Peyer's patch (tissue), 4 donors: ENCODE measurements around the gene SLC66A3. TPM values are rescaled to one million over a fixed set of nuclear protein-coding genes. Genes with fewer than 3 reads are reported as not detected.

Experiments
- DNase-seq, 3 donors: peaks; one replicate each; pipeline ENCODE4 v3.0.0-alpha.2; 2017 to 2019
- H3K27ac ChIP-seq, 4 donors: fragments of 200-600 bp; sonication (generic); one replicate each; pipeline ENCODE4 v1.5.1; 2016 to 2019
- H3K27me3 ChIP-seq, 2 donors: fragments of 200-600 bp; sonication (generic); one replicate each; pipeline ENCODE4 v1.5.1; 2019
- H3K36me3 ChIP-seq, 3 donors: fragments of 200-600 bp; sonication (generic); one replicate each; pipeline ENCODE4 v1.5.1; 2016 to 2019
- H3K4me1 ChIP-seq, 4 donors: fragments of 200-600 bp; sonication (generic); one replicate each; pipeline ENCODE4 v1.5.1; 2016 to 2019
- H3K4me3 ChIP-seq, 4 donors: fragments of 200-600 bp; sonication (generic); 1 replicate in 3 of 4; 2 replicates in 1 of 4; pipeline ENCODE4 v1.5.1; 2016 to 2019; ENCODE audit warnings: mild to moderate bottlenecking in 1 of 4
- H3K9me3 ChIP-seq, 4 donors: fragments of 200-600 bp; sonication (generic); one replicate each; pipeline ENCODE4 v1.5.1; 2016 to 2019; ENCODE audit warnings: mild to moderate bottlenecking in 1 of 4
- CTCF ChIP-seq, 6 experiments: fragments of 450-650 bp in 4 of 6; fragments of 200-600 bp in 2 of 6; sonication (generic) in 1 of 6; IDR thresholded peaks; one replicate each; pipeline ENCODE4 v1.5.1; 2017 to 2019; ENCODE audit warnings: antibody characterized with exemption in 6 of 6, mild to moderate bottlenecking in 3 of 6, moderate library complexity in 1 of 6
- POLR2A ChIP-seq, 2 donors: fragments of 450-650 bp; IDR thresholded peaks; one replicate each; pipeline ENCODE4 v1.5.1; 2017; ENCODE audit warnings: antibody characterized with exemption in 2 of 2, mild to moderate bottlenecking in 2 of 2, moderate library complexity in 2 of 2
- total RNA-seq, 4 donors: library from RNA; depleted of rRNA; stranded (reverse); fragments of >200 nt; gene quantifications; one replicate each; pipeline ENCODE4 v1.1.0, GENCODE V29; 2016

Gene SLC66A3
- total RNA-seq, 4 donors from 2014 or later, result 18.4 to 53.6 (median 31.8) TPM

GRCh38 chr2:11213090-11213638 lies 57.9 kb downstream of the SLC66A3 start:
- Histone ChIP-seq H3K9me3 (no peaks in the 10 kb centered on the region), H3K36me3 (peaks cover 0 to 80% (median 0%) of the 10 kb centered on the region in 3 donors), H3K27me3 (no peaks in the 10 kb centered on the region), H3K4me1 (no peaks in the 10 kb centered on the region), H3K27ac (no peak overlapping the region), H3K4me3 (no peak overlapping the region)
- TF ChIP-seq POLR2A (IDR thresholded peaks at IDR 0.05) (no peak), CTCF (IDR thresholded peaks at IDR 0.05) (no peak)
- DNase-seq, result no peak

- TF ChIP-seq POLR2A (IDR thresholded peaks at IDR 0.05) (no peak), CTCF (IDR thresholded peaks at IDR 0.05) (no peak)
- DNase-seq, result no peak
- Histone ChIP-seq H3K4me3 (no peak overlapping the region), H3K27me3 (no peaks in the 10 kb centered on the region), H3K4me1 (no peaks in the 10 kb centered on the region), H3K36me3 (peaks cover 0 to 88% (median 0%) of the 10 kb centered on the region in 3 donors), H3K27ac (no peak overlapping the region), H3K9me3 (no peaks in the 10 kb centered on the region)
Measured at GRCh38 chr2:11213975-11214374, 58.7 kb downstream of the SLC66A3 start.

GRCh38 chr2:11214770-11215169 lies 59.5 kb downstream of the SLC66A3 start:
- no peak for DNase-seq
- no peak for TF ChIP-seq POLR2A (IDR thresholded peaks at IDR 0.05)
- no peak for TF ChIP-seq CTCF (IDR thresholded peaks at IDR 0.05)
- Histone ChIP-seq H3K9me3 (no peaks in the 10 kb centered on the region), H3K4me1 (no peaks in the 10 kb centered on the region), H3K27me3 (no peaks in the 10 kb centered on the region), H3K4me3 (no peak overlapping the region), H3K36me3 (peaks cover 0 to 86% (median 0%) of the 10 kb centered on the region in 3 donors), H3K27ac (no peak overlapping the region)

GRCh38 chr2:11215407-11215806 lies 60.1 kb downstream of the SLC66A3 start:
- peaks cover 0 to 87% (median 0%) of the 10 kb centered on the region in 3 donors for H3K36me3 ChIP-seq
- no peaks in the 10 kb centered on the region for H3K9me3 ChIP-seq
- no peak for TF ChIP-seq CTCF (IDR thresholded peaks at IDR 0.05)
- TF ChIP-seq POLR2A (IDR thresholded peaks at IDR 0.05), result no peak
- no peak overlapping the region for H3K4me3 ChIP-seq
- no peaks in the 10 kb centered on the region for H3K4me1 ChIP-seq
- H3K27ac ChIP-seq, result no peak overlapping the region
- no peak for DNase-seq
- H3K27me3 ChIP-seq, result no peaks in the 10 kb centered on the region

DNA sequence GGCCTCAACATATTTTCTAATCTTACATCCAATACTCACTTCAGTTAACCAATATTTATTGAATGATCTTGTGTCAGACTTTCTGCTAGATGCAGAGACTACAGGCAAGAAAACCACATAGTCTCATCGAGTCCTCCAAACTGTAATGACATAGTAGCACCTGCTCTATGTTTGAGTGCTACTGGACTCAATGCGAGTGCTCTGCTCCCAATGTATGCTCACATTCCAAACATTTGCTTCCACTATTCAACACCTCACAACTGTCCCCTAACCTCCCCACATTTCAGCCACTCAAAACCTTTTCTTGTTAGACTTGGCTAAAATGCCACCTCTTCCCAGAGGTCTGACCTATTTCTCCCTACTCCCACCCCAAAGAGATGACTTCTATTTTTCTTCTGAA lies 65.2 kb downstream of the SLC66A3 start:
- H3K9me3 ChIP-seq, result no peaks in the 10 kb centered on the region
- H3K27me3 ChIP-seq, result no peaks in the 10 kb centered on the region
- H3K4me1 ChIP-seq, result no peaks in the 10 kb centered on the region
- no peak for TF ChIP-seq CTCF (IDR thresholded peaks at IDR 0.05)
- TF ChIP-seq POLR2A (IDR thresholded peaks at IDR 0.05), result no peak
- no peak overlapping the region for H3K27ac ChIP-seq
- H3K4me3 ChIP-seq, result no peak overlapping the region
- H3K36me3 ChIP-seq, result peaks cover 0 to 57% (median 0%) of the 10 kb centered on the region in 3 donors
- no peak for DNase-seq

GRCh38 chr2:11222845-11223244 lies 67.6 kb downstream of the SLC66A3 start:
- TF ChIP-seq CTCF (IDR thresholded peaks at IDR 0.05) (no peak), POLR2A (IDR thresholded peaks at IDR 0.05) (no peak)
- peaks cover 0 to 38% (median 0%) of the 10 kb centered on the region in 3 donors for H3K36me3 ChIP-seq
- no peak overlapping the region for H3K27ac ChIP-seq
- no peaks in the 10 kb centered on the region for H3K27me3 ChIP-seq
- no peak for DNase-seq
- H3K4me3 ChIP-seq, result no peak overlapping the region
- H3K4me1 ChIP-seq, result no peaks in the 10 kb centered on the region
- no peaks in the 10 kb centered on the region for H3K9me3 ChIP-seq
